ENCODE data around the gene EIF4G3. TPM values are rescaled to one million over a fixed set of nuclear protein-coding genes. Genes with fewer than 3 reads are reported as not detected.
A peak's percentile ranks its signal among the peaks of the same experiment; 100 is the strongest.
"Not testable (repeated sequence)": the region's sequence is repeated elsewhere in the genome, so short reads cannot be mapped to it uniquely, and the experiment has no call there.

The EIF4G3 gene
- total RNA-seq, 1 donor from 2014 or later = 28.4 TPM

DNA sequence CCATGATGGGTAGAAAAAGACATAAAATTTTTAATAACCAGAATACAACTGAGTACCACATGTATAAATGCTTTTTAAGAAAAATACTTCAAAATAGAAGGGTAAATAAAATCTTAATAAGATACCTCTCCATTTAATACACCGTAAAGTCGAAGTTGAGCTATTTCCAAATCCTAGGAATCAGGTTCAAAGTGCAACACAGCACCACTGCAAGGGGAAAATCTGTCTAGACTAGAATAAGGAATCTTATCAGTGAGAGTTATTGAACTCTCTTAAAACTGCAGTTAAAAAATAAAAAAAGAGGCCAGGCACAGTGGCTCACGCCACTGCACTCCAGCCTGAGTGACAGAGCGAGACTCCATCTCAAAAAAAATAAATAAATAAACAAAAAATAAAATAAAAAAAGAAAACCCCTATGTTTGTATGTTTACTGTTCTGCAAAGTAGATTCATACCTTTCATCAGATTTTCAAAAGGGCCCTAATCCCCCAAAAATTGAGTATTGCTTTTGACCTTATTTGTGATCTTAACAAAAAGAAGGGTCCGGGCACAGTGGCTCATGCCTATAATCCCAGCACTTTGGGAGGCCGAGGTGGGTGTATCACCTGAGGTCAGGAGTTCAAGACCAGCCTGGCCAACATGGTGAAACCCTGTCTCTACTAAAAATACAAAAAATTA is 109.0 kb downstream of the EIF4G3 start:
- no peak for DNase-seq (ENCODE audit: low read depth in 2 of 2)

GRCh38 chr1:21066356-21067012 is 110.2 kb downstream of the EIF4G3 start:
- DNase-seq (ENCODE audit: low read depth in 2 of 2) = no peak

DNA sequence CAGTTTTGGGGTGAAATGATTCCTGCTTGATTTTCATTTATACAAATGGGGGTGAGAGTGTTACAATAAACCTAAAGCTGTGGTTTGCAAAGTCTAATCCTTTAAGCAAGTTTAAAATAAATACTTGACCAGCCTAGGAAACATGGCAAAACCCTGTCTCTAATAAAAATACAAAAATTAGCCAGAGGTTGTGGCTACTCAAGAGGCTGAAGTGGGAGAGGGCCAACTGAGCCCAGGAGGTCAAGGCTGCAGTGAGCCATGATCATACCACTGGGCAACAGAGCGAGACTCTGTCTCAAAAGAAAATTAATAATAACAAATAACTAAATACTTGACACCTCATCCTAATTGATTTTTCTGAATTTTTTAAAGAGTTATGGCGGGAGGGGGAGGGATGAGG is 110.8 kb downstream of the EIF4G3 start:
- no peak for DNase-seq (ENCODE audit: low read depth in 2 of 2)

DNA sequence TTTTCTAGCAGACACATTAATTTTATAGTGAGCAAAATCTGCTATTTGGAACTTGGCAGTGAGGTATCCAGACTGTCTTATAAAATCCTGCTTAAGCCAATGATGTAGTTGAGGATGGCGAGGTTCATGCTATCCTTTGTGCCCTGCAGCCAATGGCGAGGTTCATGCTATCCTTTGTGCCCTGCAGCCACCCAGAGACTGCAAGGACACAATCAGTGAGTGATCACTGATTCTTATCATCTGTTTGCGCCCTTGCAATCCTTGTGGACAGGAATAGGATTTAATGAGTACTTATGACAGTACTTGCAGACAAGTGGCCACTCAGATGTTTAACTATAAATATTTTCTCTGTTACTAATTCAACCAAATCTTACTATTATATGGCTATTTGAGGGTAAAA is 112.6 kb downstream of the EIF4G3 start:
- no peak for DNase-seq (ENCODE audit: low read depth in 2 of 2)

DNA sequence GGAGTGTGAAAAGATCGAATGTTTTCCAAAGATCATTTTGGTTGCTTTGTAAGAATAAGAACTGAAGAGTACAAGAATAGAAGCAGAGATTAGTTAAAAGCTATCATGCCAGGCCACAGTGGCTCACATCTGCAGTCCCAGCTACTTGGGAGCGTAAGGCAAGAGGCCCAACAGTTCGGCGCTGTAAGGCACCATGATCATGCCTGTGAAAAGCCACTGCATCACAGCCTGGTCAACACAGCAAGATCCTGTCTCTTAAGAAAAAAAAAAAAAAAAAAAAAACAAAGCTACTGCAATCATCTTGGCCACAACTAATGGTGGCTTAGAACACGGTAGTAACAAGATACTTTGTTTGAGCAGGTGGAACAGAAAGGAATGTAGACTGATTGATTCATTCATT is 116.2 kb downstream of the EIF4G3 start:
- DNase-seq (ENCODE audit: low read depth in 2 of 2) = no peak

GRCh38 chr1:21059021-21059420 is 117.7 kb downstream of the EIF4G3 start:
- peak in 1 of 2 donors; percentile 11 for DNase-seq (ENCODE audit: low read depth in 2 of 2)

GRCh38 chr1:21058035-21058793 is 118.5 kb downstream of the EIF4G3 start:
- no peak for DNase-seq (ENCODE audit: low read depth in 2 of 2)

GRCh38 chr1:21053189-21053928 is 123.3 kb downstream of the EIF4G3 start:
- not testable (repeated sequence) for DNase-seq (ENCODE audit: low read depth in 2 of 2)

DNA sequence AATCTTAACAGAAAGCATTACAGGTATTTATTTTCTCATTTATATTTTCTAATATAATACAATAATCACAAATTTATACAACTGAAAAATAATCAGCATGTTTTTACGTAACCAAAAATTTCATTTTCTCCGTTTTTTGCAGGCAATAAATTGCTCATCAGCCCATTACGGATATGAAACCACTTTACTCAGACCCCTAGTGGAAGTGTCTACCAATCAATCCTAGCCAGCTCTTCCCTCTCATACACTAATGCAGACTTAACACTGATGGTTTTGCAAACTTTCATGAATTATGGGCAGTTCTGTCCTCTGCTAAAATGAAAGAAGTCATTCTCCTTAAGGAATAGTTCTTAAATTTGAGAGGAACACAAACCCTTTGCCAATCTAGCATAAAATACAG is 124.7 kb downstream of the EIF4G3 start:
- DNase-seq (ENCODE audit: low read depth in 2 of 2) = no peak

DNA sequence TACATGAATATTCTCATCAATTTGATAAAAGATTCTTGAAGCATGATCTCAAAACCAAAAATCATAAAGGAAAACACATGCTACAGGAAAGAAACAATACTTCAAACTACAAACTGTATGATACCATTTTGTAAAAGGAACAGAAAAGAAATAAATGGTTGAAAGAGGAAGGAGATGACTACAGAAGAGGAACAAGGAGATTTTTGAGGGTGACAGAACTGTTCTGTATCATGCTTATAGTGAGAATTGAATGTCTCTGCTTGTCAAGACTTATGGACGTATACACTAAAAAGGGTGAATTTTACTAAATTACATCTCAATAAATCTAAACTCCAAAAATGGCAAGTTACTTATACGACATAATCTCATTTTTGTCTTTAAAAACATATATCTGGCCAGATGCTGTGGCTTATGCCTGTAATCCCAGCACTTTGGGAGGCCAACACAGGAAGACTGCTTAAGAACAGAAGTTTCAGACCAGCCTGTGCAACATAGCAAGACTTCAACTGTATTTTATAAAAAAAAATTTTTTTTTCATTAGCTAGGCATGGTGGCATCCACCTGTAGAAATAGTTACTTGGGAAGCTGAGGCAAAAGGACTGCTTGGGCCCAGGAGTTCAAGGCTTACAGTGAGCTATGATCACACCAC is 125.4 kb downstream of the EIF4G3 start:
- no peak for DNase-seq (ENCODE audit: low read depth in 2 of 2)

DNA sequence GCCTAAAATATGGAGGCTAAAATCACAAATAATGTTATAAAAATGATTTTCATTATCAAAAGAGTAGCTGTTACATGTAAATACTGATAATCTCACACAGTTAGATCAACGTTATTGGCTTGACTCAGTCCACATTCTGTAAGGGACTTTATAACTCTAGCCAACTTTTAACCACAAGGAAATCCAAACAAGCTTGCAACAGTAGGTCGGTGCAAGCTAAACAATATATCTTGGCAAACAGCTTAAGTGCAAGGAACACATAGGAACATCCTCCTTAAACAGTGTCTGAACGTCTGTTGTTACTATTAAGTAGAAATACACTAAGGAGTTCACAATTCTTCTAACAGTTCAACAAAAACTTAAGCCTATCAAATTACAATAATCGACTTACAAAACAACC is 126.7 kb downstream of the EIF4G3 start:
- DNase-seq (ENCODE audit: low read depth in 2 of 2) = peak in 1 of 2 donors; percentile 54

DNA sequence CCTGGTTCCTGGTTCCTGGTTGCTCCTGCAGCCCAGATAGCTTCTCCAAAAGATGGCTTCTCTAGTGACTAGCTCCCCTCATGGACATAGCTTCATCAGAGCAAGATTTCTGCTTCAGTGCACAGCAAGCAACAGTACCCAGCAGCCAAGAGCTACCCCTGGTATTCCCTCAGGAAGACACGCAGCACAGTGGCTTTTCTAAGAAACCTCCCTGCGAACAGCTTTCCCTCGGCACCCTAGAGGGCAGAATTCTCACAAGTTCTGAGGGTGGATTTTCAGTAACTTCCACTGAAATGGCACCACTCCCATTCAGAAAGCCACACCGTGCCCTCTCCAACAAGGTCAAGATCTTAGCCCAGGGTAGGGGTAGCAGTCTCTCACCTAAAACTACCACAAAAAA is 128.2 kb downstream of the EIF4G3 start:
- no peak for DNase-seq (ENCODE audit: low read depth in 2 of 2)

DNA sequence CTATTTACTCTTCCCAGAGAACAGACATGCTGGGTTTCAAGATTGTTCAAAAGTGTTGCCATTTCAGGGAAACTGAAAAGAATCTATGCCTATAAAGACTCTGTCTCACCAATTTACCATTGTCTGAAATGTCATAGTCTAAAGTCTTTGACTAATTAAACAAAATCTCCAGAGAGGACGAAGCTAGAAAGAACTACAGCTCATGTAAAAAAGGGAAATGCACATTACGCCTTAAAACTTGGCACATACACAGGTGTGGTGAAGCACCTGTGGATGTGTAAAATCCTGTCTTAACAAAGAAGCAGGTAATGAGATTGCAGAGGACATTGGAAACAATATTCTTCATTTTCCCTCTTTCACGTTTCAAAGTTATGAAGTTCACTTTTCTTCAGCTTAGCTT is 130.6 kb downstream of the EIF4G3 start:
- DNase-seq (ENCODE audit: low read depth in 2 of 2) = no peak

GRCh38 chr1:21045351-21045750 is 131.3 kb downstream of the EIF4G3 start:
- DNase-seq (ENCODE audit: low read depth in 2 of 2) = no peak

GRCh38 chr1:21042929-21043605 is 133.6 kb downstream of the EIF4G3 start:
- no peak for DNase-seq (ENCODE audit: low read depth in 2 of 2)

DNA sequence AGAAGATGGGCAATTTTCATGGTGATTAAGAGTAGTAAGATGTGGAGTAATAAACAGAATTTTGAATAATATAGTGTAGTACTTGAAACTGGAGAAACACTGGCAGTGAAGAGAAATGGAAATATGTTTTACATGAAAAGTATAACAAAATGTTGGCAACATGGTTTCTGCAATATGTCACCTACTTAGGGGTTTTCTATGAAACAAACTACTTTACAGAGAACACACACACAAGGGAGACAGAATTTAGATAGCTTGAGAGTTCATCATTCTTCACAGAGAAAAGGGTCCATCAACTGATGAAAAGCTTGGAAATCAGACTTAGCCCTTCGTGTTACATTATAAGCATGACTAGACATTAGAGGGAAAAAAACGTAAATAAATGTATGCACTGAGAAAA is 135.2 kb downstream of the EIF4G3 start:
- no peak for DNase-seq (ENCODE audit: low read depth in 2 of 2)

GRCh38 chr1:21037091-21037490 is 139.6 kb downstream of the EIF4G3 start:
- DNase-seq (ENCODE audit: low read depth in 2 of 2) = no peak

DNA sequence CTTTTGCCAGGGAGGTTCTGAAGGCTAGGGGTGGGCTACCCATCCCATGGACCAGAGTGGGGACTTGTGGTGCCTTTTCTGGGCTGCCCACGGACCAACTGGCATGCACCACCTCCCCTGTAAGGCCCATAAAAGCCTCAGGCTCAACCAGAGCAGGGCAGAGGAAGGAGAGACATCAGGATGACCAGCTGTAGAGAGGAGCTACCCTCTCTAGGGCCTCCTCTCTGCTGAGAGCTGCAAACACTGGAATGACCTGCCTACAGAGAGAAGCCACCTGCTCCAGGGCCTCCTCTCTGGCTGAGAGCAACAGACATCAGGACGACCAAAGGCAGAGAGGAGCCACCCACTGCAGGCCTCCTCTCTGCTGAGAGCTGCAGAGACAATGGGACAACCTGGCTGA is 140.9 kb downstream of the EIF4G3 start:
- no peak for DNase-seq (ENCODE audit: low read depth in 2 of 2)

DNA sequence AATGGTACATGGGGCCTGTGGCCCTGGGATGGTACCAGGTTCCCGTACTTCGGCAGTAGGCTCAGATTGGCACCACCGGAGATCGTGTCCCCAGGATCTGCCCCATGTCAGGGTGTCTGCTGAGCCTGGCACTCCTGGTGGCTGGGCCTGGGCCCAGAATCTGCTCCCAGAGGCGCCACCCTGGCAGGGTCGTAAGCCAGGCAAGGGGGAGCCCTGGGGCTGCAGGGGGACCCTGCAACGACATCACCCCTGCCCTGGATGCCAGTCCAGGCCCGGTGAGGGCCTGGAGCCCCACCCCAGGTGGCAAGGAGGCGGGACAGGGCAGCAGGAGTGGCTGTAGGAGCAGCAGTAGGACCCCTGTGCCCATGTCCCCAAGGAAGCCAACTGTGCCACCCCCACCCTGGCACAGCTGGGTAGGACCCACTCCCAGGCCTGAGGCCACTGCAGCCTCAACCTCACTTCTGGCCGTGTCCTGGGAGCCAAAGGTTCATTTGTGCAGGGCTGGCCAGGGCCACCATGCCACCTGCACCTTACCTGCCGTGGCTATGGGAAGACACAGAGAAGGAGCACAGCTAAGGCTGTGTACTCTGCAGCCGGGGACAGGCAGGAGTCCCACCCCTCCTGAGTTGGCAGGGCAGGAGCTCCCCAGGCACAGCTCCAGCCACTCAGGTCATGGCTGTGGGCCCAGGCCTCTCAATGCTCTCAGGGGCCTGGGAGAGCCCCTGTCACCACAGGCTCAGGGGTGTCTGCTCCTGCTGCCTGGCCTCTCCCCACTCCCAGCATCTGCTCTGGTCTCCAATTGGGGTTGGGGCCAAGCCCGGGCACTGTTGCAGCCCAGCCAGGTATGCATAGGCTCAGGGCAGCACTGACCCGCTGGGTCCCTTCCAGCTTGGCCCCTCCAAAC is 141.7 kb downstream of the EIF4G3 start:
- DNase-seq (ENCODE audit: low read depth in 2 of 2) = no peak

- no peak for DNase-seq (ENCODE audit: low read depth in 2 of 2)
Observed at GRCh38 chr1:21032741-21033140, 144.0 kb downstream of the EIF4G3 start.
